CD14-positive monocyte (primary cell): ENCODE data around the gene GABBR2. TPM values are rescaled to one million over a fixed set of nuclear protein-coding genes. Genes with fewer than 3 reads are reported as not detected.
A peak's percentile ranks its signal among the peaks of the same experiment; 100 is the strongest.

ENCODE experiments used
- DNase-seq, 3 donors: peaks; one replicate each; pipeline ENCODE4 v3.0.0-alpha.2; 2011 to 2022
- H2AFZ ChIP-seq: 2 replicates; pipeline ENCODE4 v1.6.0; 2012; ENCODE audit warnings: mild to moderate bottlenecking, low read depth, low read length, inconsistent platforms; ENCODE audit not compliant: insufficient read depth, poor library complexity, severe bottlenecking
- H3K27ac ChIP-seq, 2 donors: 1 replicate in 1 of 2; 2 replicates in 1 of 2; pipeline ENCODE4 v1.5.1; 2012 to 2013; ENCODE audit warnings: low read length in 2 of 2, control low read depth in 1 of 2, inconsistent platforms in 1 of 2, low read depth in 1 of 2, mild to moderate bottlenecking in 1 of 2
- H3K27me3 ChIP-seq, 2 donors: one replicate each; pipeline versions ENCODE4 v1.6.0 to v1.6.1; 2011 to 2013; ENCODE audit warnings: low read length in 2 of 2; ENCODE audit not compliant: control insufficient read depth in 2 of 2, insufficient read depth in 2 of 2
- H3K36me3 ChIP-seq, 2 donors: replicated peaks in 1 of 2; 1 replicate in 1 of 2; 2 replicates in 1 of 2; pipeline versions ENCODE4 v1.5.1 to v1.6.1; 2012 to 2013; ENCODE audit warnings: low read length in 2 of 2, control low read depth in 1 of 2, inconsistent platforms in 1 of 2, mild to moderate bottlenecking in 1 of 2; ENCODE audit not compliant: insufficient read depth in 2 of 2, control insufficient read depth in 1 of 2
- H3K4me1 ChIP-seq, 2 donors: 1 replicate in 1 of 2; 2 replicates in 1 of 2; pipeline versions ENCODE4 v1.5.1 to v1.6.1; 2012 to 2013; ENCODE audit warnings: low read length in 2 of 2, control low read depth in 1 of 2, inconsistent platforms in 1 of 2, mild to moderate bottlenecking in 1 of 2, moderate library complexity in 1 of 2; ENCODE audit not compliant: insufficient read depth in 2 of 2, control insufficient read depth in 1 of 2
- H3K4me2 ChIP-seq: replicated peaks from 2 replicates; pipeline ENCODE3; 2012; ENCODE audit warnings: low read length, moderate library complexity, mild to moderate bottlenecking; ENCODE audit not compliant: poor library complexity, severe bottlenecking; ENCODE audit errors: extremely low read depth
- H3K4me3 ChIP-seq, 3 experiments: fragments of 200-600 bp in 1 of 3; sonication (generic) in 1 of 3; replicated peaks in 1 of 3; 1 replicate in 2 of 3; 2 replicates in 1 of 3; pipeline ENCODE4 v1.5.1; 2011 to 2013; ENCODE audit warnings: low read length in 3 of 3, mild to moderate bottlenecking in 3 of 3, control low read depth in 2 of 3, low read depth in 2 of 3, inconsistent platforms in 1 of 3, moderate library complexity in 1 of 3
- H3K79me2 ChIP-seq: 2 replicates; pipeline ENCODE4 v1.6.0; 2012; ENCODE audit warnings: mild to moderate bottlenecking, control low read depth, inconsistent platforms, low read length, moderate library complexity; ENCODE audit not compliant: insufficient read depth
- H3K9ac ChIP-seq: 2 replicates; pipeline ENCODE4 v1.6.0; 2017; ENCODE audit warnings: low read length, mild to moderate bottlenecking; ENCODE audit not compliant: insufficient read depth, poor library complexity, severe bottlenecking
- H3K9me3 ChIP-seq, 2 donors: replicated peaks in 1 of 2; 1 replicate in 1 of 2; 2 replicates in 1 of 2; pipeline versions ENCODE4 v1.5.1 to v1.6.1; 2012 to 2013; ENCODE audit warnings: low read length in 2 of 2, control low read depth in 1 of 2; ENCODE audit not compliant: control insufficient read depth in 1 of 2, insufficient read depth in 1 of 2
- H4K20me1 ChIP-seq: 2 replicates; pipeline ENCODE4 v1.6.0; 2012; ENCODE audit warnings: mild to moderate bottlenecking, low read length, control low read depth, moderate library complexity; ENCODE audit not compliant: insufficient read depth
- H3K27ac Mint-ChIP-seq, 7 donors: one replicate each; pipeline ENCODE4 v1.8.0; 2020; ENCODE audit warnings: mild to moderate bottlenecking in 7 of 7, mixed read lengths in 7 of 7, moderate library complexity in 6 of 7, inconsistent platforms in 2 of 7
- H3K27me3 Mint-ChIP-seq, 3 donors: one replicate each; pipeline ENCODE4 v1.8.0; 2021 to 2022; ENCODE audit warnings: low read depth in 3 of 3, mild to moderate bottlenecking in 3 of 3, mixed read lengths in 3 of 3, moderate library complexity in 3 of 3, inconsistent platforms in 1 of 3
- H3K36me3 Mint-ChIP-seq, 2 donors: one replicate each; pipeline ENCODE4 v1.8.0; 2020; ENCODE audit warnings: mixed read lengths in 2 of 2, inconsistent platforms in 1 of 2, mild to moderate bottlenecking in 1 of 2
- H3K4me1 Mint-ChIP-seq: one replicate; pipeline ENCODE4 v1.8.0; 2020; ENCODE audit warnings: mild to moderate bottlenecking, mixed read lengths
- H3K4me3 Mint-ChIP-seq, 2 donors: one replicate each; pipeline ENCODE4 v1.8.0; 2020; ENCODE audit warnings: mild to moderate bottlenecking in 2 of 2, mixed read lengths in 2 of 2, moderate library complexity in 1 of 2
- H3K9me3 Mint-ChIP-seq, 7 donors: one replicate each; pipeline ENCODE4 v1.8.0; 2020 to 2022; ENCODE audit warnings: mixed read lengths in 7 of 7, mild to moderate bottlenecking in 6 of 7, moderate library complexity in 6 of 7, inconsistent platforms in 2 of 7
- WGBS: methylation state at CpG from one replicate; pipeline ENCODE4 v1.1.5; 2013; ENCODE audit warnings: missing lambda C conversion rate; ENCODE audit not compliant: insufficient coverage; 5-methylcytosine and 5-hydroxymethylcytosine counted together
- intact Hi-C, 2 donors: fragments of 100-400 bp; cut with micrococcal nuclease; formaldehyde crosslinking; loops; one replicate each; pipeline versions ENCODE4 v1.15.0 to v1.15.1; 2023
- polyA plus RNA-seq, 3 donors: library from polyadenylated mRNA; depleted of rRNA in 1 of 3; unstranded in 2 of 3; stranded (reverse) in 1 of 3; fragments of 300-500 nt in 2 of 3; fragments of >200 nt in 1 of 3; fragmentation: Illumina TruSeq in 2 of 3; gene quantifications; 1 replicate in 2 of 3; 2 replicates in 1 of 3; pipeline ENCODE4 v1.2.3, GENCODE V29; 2012 to 2021
- TF ChIP-seq, protein P1 (sequence below): fragments of 200-600 bp; IDR thresholded peaks from one replicate; pipeline ENCODE4 v1.8.0; 2022; ENCODE audit warnings: antibody characterized with exemption, mild to moderate bottlenecking

The GABBR2 gene
- polyA plus RNA-seq, 3 donors: not detected

DNA sequence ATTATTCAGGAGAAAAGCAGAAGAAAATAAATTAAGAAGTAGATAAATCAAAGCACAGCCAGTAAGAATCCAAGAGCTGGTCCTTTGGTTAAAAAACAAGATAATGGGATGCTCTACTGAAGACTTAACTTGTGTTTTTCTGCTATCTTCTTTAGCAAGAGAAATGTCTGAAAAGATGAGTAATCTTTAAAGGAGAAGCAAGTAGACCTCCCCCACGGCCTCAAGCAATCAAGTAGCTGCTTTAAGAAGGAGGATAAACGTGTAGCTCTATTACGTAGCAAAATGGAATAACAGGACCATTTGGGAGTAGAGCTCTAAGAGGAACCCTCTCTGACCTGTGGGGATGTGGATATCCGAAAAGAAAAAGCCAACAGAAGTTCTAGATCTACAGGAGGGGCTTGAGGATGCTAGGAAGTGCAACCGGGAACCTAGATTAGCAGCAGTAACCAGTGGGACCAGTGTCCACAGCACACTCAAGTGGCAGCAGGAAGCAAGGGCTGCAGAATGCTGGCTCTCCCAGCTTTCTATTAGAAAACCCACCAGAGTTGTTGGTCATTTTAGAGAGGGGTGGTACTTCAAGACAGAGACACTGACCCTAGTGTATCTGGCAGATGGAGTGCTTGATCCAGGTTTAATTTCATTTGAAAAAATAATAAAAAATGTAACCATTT is 185.4 kb downstream of the GABBR2 start:
- H4K20me1 ChIP-seq: no peaks in the 10 kb centered on the region
- 54% methylated on average over 3 of the region's 5 CpGs for WGBS
- H3K79me2 ChIP-seq: no peaks in the 10 kb centered on the region
- H3K9ac ChIP-seq: no peak overlapping the region
- H3K4me1 Mint-ChIP-seq: no peaks in the 10 kb centered on the region
- no peak overlapping the region for H3K4me2 ChIP-seq
- no peaks in the 10 kb centered on the region for H3K4me1 ChIP-seq
- no peak overlapping the region for H3K4me3 ChIP-seq
- H2AFZ ChIP-seq: no peak overlapping the region
- no peak for DNase-seq
- TF ChIP-seq, protein P1, sequence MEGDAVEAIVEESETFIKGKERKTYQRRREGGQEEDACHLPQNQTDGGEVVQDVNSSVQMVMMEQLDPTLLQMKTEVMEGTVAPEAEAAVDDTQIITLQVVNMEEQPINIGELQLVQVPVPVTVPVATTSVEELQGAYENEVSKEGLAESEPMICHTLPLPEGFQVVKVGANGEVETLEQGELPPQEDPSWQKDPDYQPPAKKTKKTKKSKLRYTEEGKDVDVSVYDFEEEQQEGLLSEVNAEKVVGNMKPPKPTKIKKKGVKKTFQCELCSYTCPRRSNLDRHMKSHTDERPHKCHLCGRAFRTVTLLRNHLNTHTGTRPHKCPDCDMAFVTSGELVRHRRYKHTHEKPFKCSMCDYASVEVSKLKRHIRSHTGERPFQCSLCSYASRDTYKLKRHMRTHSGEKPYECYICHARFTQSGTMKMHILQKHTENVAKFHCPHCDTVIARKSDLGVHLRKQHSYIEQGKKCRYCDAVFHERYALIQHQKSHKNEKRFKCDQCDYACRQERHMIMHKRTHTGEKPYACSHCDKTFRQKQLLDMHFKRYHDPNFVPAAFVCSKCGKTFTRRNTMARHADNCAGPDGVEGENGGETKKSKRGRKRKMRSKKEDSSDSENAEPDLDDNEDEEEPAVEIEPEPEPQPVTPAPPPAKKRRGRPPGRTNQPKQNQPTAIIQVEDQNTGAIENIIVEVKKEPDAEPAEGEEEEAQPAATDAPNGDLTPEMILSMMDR: no peak
- H3K27me3 Mint-ChIP-seq: peaks cover 17 to 47% (median 36%) of the 10 kb centered on the region in 3 donors
- H3K27ac Mint-ChIP-seq: no peak overlapping the region
- peak overlapping the region in 1 of 2 donors; percentile 24 for H3K4me3 Mint-ChIP-seq
- intact Hi-C loops: no loop called here
- no peaks in the 10 kb centered on the region for H3K9me3 ChIP-seq
- no peak overlapping the region for H3K27ac ChIP-seq
- H3K36me3 ChIP-seq: no peaks in the 10 kb centered on the region
- H3K36me3 Mint-ChIP-seq: no peaks in the 10 kb centered on the region
- peaks cover 0 to 3% (median 0%) of the 10 kb centered on the region in 7 donors for H3K9me3 Mint-ChIP-seq
- H3K27me3 ChIP-seq: peaks cover 17 to 26% of the 10 kb centered on the region in 2 donors

DNA sequence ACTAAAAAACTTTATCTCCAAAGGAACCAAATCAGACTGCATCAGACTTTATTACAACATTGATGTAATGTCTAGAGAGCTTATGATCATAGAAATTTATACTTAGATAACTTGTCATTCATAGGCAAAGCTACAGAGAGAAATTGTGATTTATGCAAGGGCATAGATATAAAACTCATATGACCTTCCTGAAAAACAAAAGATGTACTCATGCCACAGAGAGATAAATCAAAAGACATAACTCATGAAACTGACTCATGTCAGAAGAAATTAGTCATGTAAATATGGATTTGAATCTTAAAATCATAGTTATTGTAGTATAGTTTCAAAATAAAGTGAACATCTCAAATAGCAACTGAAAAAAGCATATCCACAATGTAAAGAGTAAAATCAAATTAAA is 186.2 kb downstream of the GABBR2 start:
- Histone ChIP-seq H3K79me2 (no peaks in the 10 kb centered on the region), H2AFZ (no peak overlapping the region), H3K4me2 (no peak overlapping the region), H3K27ac (no peak overlapping the region), H4K20me1 (no peaks in the 10 kb centered on the region), H3K9me3 (no peaks in the 10 kb centered on the region), H3K36me3 (no peaks in the 10 kb centered on the region), H3K4me1 (no peaks in the 10 kb centered on the region), H3K9ac (no peak overlapping the region), H3K27me3 (peaks cover 17 to 23% of the 10 kb centered on the region in 2 donors), H3K4me3 (no peak overlapping the region)
- no peak overlapping the region for H3K27ac Mint-ChIP-seq
- no peak for DNase-seq
- H3K9me3 Mint-ChIP-seq: peaks cover 0 to 4% (median 0%) of the 10 kb centered on the region in 7 donors
- H3K4me1 Mint-ChIP-seq: no peaks in the 10 kb centered on the region
- H3K4me3 Mint-ChIP-seq: peak overlapping the region in 1 of 2 donors; percentile 24
- H3K27me3 Mint-ChIP-seq: peaks cover 20 to 49% (median 34%) of the 10 kb centered on the region in 3 donors
- TF ChIP-seq, protein P1: no peak
- no peaks in the 10 kb centered on the region for H3K36me3 Mint-ChIP-seq
- intact Hi-C loops: no loop called here
